GM12878 (cell line): Measurements from ENCODE around the gene HMGXB4. TPM values are rescaled to one million over a fixed set of nuclear protein-coding genes. Genes with fewer than 3 reads are reported as not detected.

Experiments
- ATAC-seq: fragments of 200-7000 bp; cut with Tn5 transposase; 3 replicates; pipeline ENCODE4 v1.9.1; 2020; ENCODE audit warnings: mild to moderate bottlenecking, moderate library complexity
- BruUV-seq: library from RNA; stranded (reverse); fragments of 400-500 nt; replicated peaks from 2 replicates; lab custom pipeline; 2021; lab: Mats Ljungman, UMichigan
- CTCF ChIA-PET: fragments of 300-600 bp; sonication (Branson Sonifier 250); formaldehyde crosslinking; extraction: SDS; loops from one replicate; lab custom pipeline; 2021; ENCODE audit warnings: inconsistent platforms; lab: Yijun Ruan, JAX
- POLR2A ChIA-PET: fragments of 350-600 bp; formaldehyde crosslinking; extraction: SDS; loops from one replicate; lab custom pipeline; 2021; ENCODE audit warnings: inconsistent platforms; lab: Charles Lee
- RAD21 ChIA-PET: fragments of 300-600 bp; sonication (Branson Sonifier 250); formaldehyde crosslinking; loops from one replicate; lab custom pipeline; 2023; ENCODE audit warnings: antibody characterized with exemption; ENCODE audit not compliant: unreplicated experiment; lab: Charles Lee
- SMC1A ChIA-PET: fragments of 300-600 bp; sonication (Branson Sonifier 250); formaldehyde crosslinking; loops from one replicate; lab custom pipeline; 2023; ENCODE audit not compliant: unreplicated experiment, uncharacterized antibody; lab: Charles Lee
- DNase-seq: peaks from one replicate; pipeline ENCODE4 v3.0.0-alpha.2; 2011; ENCODE audit warnings: low read depth, low spot score
- FAIRE-seq: peaks from 3 replicates; lab custom pipeline; 2011; peaks lifted over from hg19 to GRCh38; lab: Jason Lieb, UNC
- H2AFZ ChIP-seq: 2 replicates; pipeline ENCODE4 v1.6.0; 2011; ENCODE audit warnings: low read depth, low read length, control low read depth; ENCODE audit not compliant: control insufficient read depth
- H3K27ac ChIP-seq: 2 replicates; pipeline ENCODE4 v1.5.1; 2011; ENCODE audit warnings: control low read depth; ENCODE audit not compliant: control insufficient read depth, insufficient read depth
- H3K27me3 ChIP-seq, 2 experiments: replicated peaks in 1 of 2; 2 replicates each; pipeline versions ENCODE4 v1.6.0 to v1.6.1; 2011; ENCODE audit warnings: low read length in 1 of 2; ENCODE audit not compliant: control insufficient read depth in 2 of 2, insufficient read depth in 2 of 2
- H3K36me3 ChIP-seq, 2 experiments: 2 replicates each; pipeline ENCODE4 v1.5.1; 2011; ENCODE audit warnings: low read length in 1 of 2; ENCODE audit not compliant: control insufficient read depth in 2 of 2, insufficient read depth in 2 of 2
- H3K4me1 ChIP-seq: 2 replicates; pipeline ENCODE4 v1.6.1; 2011; ENCODE audit warnings: mild to moderate bottlenecking, low read length, moderate library complexity, mixed read lengths; ENCODE audit not compliant: control insufficient read depth, insufficient read depth
- H3K4me2 ChIP-seq: 2 replicates; pipeline ENCODE4 v1.6.0; 2011; ENCODE audit warnings: control low read depth; ENCODE audit not compliant: control insufficient read depth, insufficient read depth
- H3K4me3 ChIP-seq: fragments of 200-600 bp; sonication (generic); 2 replicates; pipeline ENCODE4 v1.5.1; 2016
- H3K79me2 ChIP-seq: 2 replicates; pipeline ENCODE4 v1.6.0; 2011; ENCODE audit warnings: low read length; ENCODE audit not compliant: control insufficient read depth, insufficient read depth
- H3K9ac ChIP-seq: 2 replicates; pipeline ENCODE4 v1.8.0; 2011; ENCODE audit warnings: low read length, control low read depth, mixed read lengths; ENCODE audit not compliant: control insufficient read depth, insufficient read depth
- H3K9me3 ChIP-seq: replicated peaks from 3 replicates; pipeline ENCODE4 v1.5.1; 2011; ENCODE audit warnings: mild to moderate bottlenecking, low read length; ENCODE audit not compliant: control insufficient read depth, insufficient read depth
- H4K20me1 ChIP-seq: 2 replicates; pipeline ENCODE4 v1.6.0; 2011; ENCODE audit not compliant: control insufficient read depth, insufficient read depth
- CHD4 ChIP-seq: fragments of 200-600 bp; sonication (generic); IDR thresholded peaks from 2 replicates; pipeline ENCODE4 v1.6.1; 2016; ENCODE audit warnings: mild to moderate bottlenecking
- CTCF ChIP-seq, 3 experiments: IDR thresholded peaks in 2 of 3; conservative IDR thresholded peaks in 1 of 3; 2 replicates each; pipeline ENCODE4 v1.5.1; 2011; ENCODE audit warnings: low read depth in 3 of 3, low read length in 3 of 3, mild to moderate bottlenecking in 3 of 3, control low read depth in 2 of 3, moderate library complexity in 2 of 3, inconsistent platforms in 1 of 3, mixed read lengths in 1 of 3; ENCODE audit not compliant: control insufficient read depth in 2 of 3, insufficient read depth in 1 of 3; ENCODE audit errors: extremely low read depth in 1 of 3
- ELK1 ChIP-seq: IDR thresholded peaks from 2 replicates; pipeline ENCODE4 v1.6.1; 2012; ENCODE audit warnings: low read depth, low read length, improper control_type of control experiment
- FOXK2 ChIP-seq: fragments of 450-650 bp; IDR thresholded peaks from 2 replicates; pipeline ENCODE4 v1.6.1; 2017; ENCODE audit warnings: mild to moderate bottlenecking, moderate library complexity
- FOXM1 ChIP-seq: IDR thresholded peaks from 2 replicates; pipeline ENCODE4 v1.6.1; 2012; ENCODE audit warnings: low read depth, mild to moderate bottlenecking, inconsistent platforms, low read length, moderate library complexity
- NFXL1 ChIP-seq: fragments of 450-650 bp; IDR thresholded peaks from 2 replicates; pipeline ENCODE4 v1.6.1; 2017; ENCODE audit warnings: antibody characterized with exemption, mild to moderate bottlenecking, borderline replicate concordance
- PRDM15 ChIP-seq: fragments of 450-650 bp; formaldehyde crosslinking; IDR thresholded peaks from 2 replicates; pipeline ENCODE4 v1.4.0; 2020; ENCODE audit warnings: mild to moderate bottlenecking, moderate library complexity
- RUNX3 ChIP-seq: IDR thresholded peaks from 2 replicates; pipeline ENCODE4 v1.6.1; 2012; ENCODE audit warnings: low read length, inconsistent platforms
- SIN3A ChIP-seq: IDR thresholded peaks from 2 replicates; pipeline ENCODE4 v1.6.1; 2012; ENCODE audit warnings: low read depth, low read length, improper control_type of control experiment
- SMC3 ChIP-seq: IDR thresholded peaks from 2 replicates; pipeline ENCODE4 v1.6.1; 2011; ENCODE audit warnings: low read length, improper control_type of control experiment, borderline replicate concordance
- SRF ChIP-seq, 2 experiments: IDR thresholded peaks; 2 replicates each; pipeline ENCODE4 v1.6.1; 2011; ENCODE audit warnings: low read depth in 2 of 2, low read length in 2 of 2, mild to moderate bottlenecking in 1 of 2, moderate library complexity in 1 of 2
- TBL1XR1 ChIP-seq: IDR thresholded peaks from 2 replicates; pipeline ENCODE4 v1.6.1; 2012; ENCODE audit warnings: low read depth, low read length, improper control_type of control experiment
- ZNF687 ChIP-seq: fragments of 450-650 bp; IDR thresholded peaks from 2 replicates; pipeline ENCODE4 v1.6.1; 2017; ENCODE audit warnings: mild to moderate bottlenecking, moderate library complexity
- WGBS: methylation state at CpG from one replicate; pipeline ENCODE4 v1.1.6; 2016; ENCODE audit warnings: low lambda C conversion rate; ENCODE audit not compliant: insufficient replicate concordance, insufficient coverage; ENCODE audit errors: missing lambda C conversion rate; 5-methylcytosine and 5-hydroxymethylcytosine counted together
- in situ Hi-C: fragments of 300-500 bp; cut with MboI; formaldehyde crosslinking; loops from 9 replicates; pipeline ENCODE4 v1.14.3; 2018; ENCODE audit warnings: mixed read lengths
- intact Hi-C: fragments of 100-400 bp; cut with micrococcal nuclease; formaldehyde crosslinking; loops from one replicate; pipeline ENCODE4 v1.14.2; 2022; ENCODE audit not compliant: unreplicated experiment
- polyA plus RNA-seq, 11 experiments: library from polyadenylated mRNA; depleted of rRNA in 4 of 11; unstranded in 6 of 11; stranded (reverse) in 5 of 11; fragments of >200 nt; fragmentation: Nextera tagmentation in 4 of 11; fragmentation: Illumina TruSeq in 1 of 11; extraction: Ambion mirVana in 4 of 11; extraction: Trizol in 1 of 11; gene quantifications; 1 replicate in 1 of 11; 2 replicates in 10 of 11; pipeline versions ENCODE4 v1.2.1 to v1.2.3, GENCODE V29; 2011 to 2016; ENCODE audit warnings: inconsistent platforms in 2 of 11, missing spikeins in 2 of 11, low read depth in 1 of 11
- total RNA-seq, 4 experiments: library from RNA; depleted of rRNA in 3 of 4; stranded (reverse); fragments of >200 nt in 3 of 4; fragmentation: Illumina TruSeq in 1 of 4; extraction: Trizol in 1 of 4; gene quantifications; 2 replicates each; pipeline versions ENCODE4 v1.2.1 to v1.2.3, GENCODE V29; 2013 to 2021

Gene HMGXB4
- total and polyA plus RNA-seq, 10 of the 15 experiments (the other 5 are each of a cell fraction or from before 2014, with no cell fraction given) = 15.5 to 44.5 (median 24.9) TPM

- Histone ChIP-seq H4K20me1 (no peaks in the 10 kb centered on the region), H3K4me2 (no peak overlapping the region), H2AFZ (no peak overlapping the region), H3K36me3 (no peaks in the 10 kb centered on the region), H3K4me1 (no peaks in the 10 kb centered on the region), H3K27ac (no peak overlapping the region), H3K9ac (no peak overlapping the region), H3K27me3 (no peaks in the 10 kb centered on the region), H3K4me3 (no peak overlapping the region), H3K9me3 (no peaks in the 10 kb centered on the region), H3K79me2 (no peaks in the 10 kb centered on the region)
- ChIA-PET RAD21 (interaction anchor here (0.9 kb wide), 1 partner anchor 11 kb away, joined by 3 read pairs; no protein-coding TSS in a partner anchor), CTCF (interaction anchor here (1.2 to 2.4 kb wide), 3 partner anchors 10 to 13 kb away, joined by 4 to 10 read pairs (median 5); no protein-coding TSS in a partner anchor), SMC1A (interaction anchor here (0.7 to 1.5 kb wide), 3 partner anchors 8 to 16 kb away, joined by 3 to 4 read pairs (median 3); no protein-coding TSS in a partner anchor), POLR2A (interaction anchor here (1.0 kb wide), 1 partner anchor 10 kb away, joined by 3 read pairs; no protein-coding TSS in a partner anchor)
- in situ Hi-C loops = no loop called here
- FAIRE-seq = no peak
- intact Hi-C loops = loop anchor here (10.0 kb wide), 1 partner anchor 165 kb away; no protein-coding TSS in a partner anchor
- WGBS = 33% methylated on average over 2 of the region's 2 CpGs
- BruUV-seq = no TSS peak
- ATAC-seq = no peak
- no peak for DNase-seq
- no peak for TF ChIP-seq SRF (IDR thresholded peaks at IDR 0.05; ENCODE audit: low read depth in 2 of 2, low read length in 2 of 2)
- no peak for TF ChIP-seq PRDM15 (CRISPR knock-in tag)
- TF ChIP-seq CHD4 = no peak
- TF ChIP-seq FOXK2 = no peak
- no peak for TF ChIP-seq FOXM1
- TF ChIP-seq SIN3A = no peak
- no peak for TF ChIP-seq TBL1XR1
- no peak for TF ChIP-seq SMC3
- TF ChIP-seq ELK1 = no peak
- TF ChIP-seq NFXL1 = no peak
- no peak for TF ChIP-seq ZNF687
- TF ChIP-seq RUNX3 = no peak
- no peak for TF ChIP-seq CTCF (IDR thresholded peaks at IDR 0.05 in 2 of 3, conservative IDR thresholded peaks at IDR 0.05 in 1 of 3; ENCODE audit: control insufficient read depth in 2 of 3, extremely low read depth in 1 of 3, insufficient read depth in 1 of 3, low read depth in 3 of 3, low read length in 3 of 3)
These were observed 37.1 kb upstream of the HMGXB4 start for GRCh38 chr22:35220221-35220620.
